ENCODE data around the gene CCDC88B. TPM values are rescaled to one million over a fixed set of nuclear protein-coding genes. Genes with fewer than 3 reads are reported as not detected.
"Not testable (repeated sequence)": the region's sequence is repeated elsewhere in the genome, so short reads cannot be mapped to it uniquely, and the experiment has no call there.

Gene CCDC88B
- total RNA-seq, 4 donors from 2014 or later: 31.7 to 99.0 (median 43.9) TPM

- H3K9me3 ChIP-seq: no peaks in the 10 kb centered on the region
- peak overlapping the region in 1 of 4 donors; percentile 96 for H3K27ac ChIP-seq
- DNase-seq: no peak
- peaks cover 0 to 36% (median 0%) of the 10 kb centered on the region in 3 donors for H3K36me3 ChIP-seq
- TF ChIP-seq CTCF (IDR thresholded peaks at IDR 0.05) (no peak), POLR2A (IDR thresholded peaks at IDR 0.05) (no peak)
- H3K27me3 ChIP-seq: no peaks in the 10 kb centered on the region
- peaks cover 0 to 60% (median 4%) of the 10 kb centered on the region in 4 donors for H3K4me1 ChIP-seq
- H3K4me3 ChIP-seq: no peak overlapping the region
Observed at GRCh38 chr11:64314805-64315561, 25.0 kb upstream of the CCDC88B start.

GRCh38 chr11:64315667-64316526, 24.1 kb upstream of the CCDC88B start:
- peak overlapping the region; percentile 94 to 99 (median 96) for H3K27ac ChIP-seq
- H3K36me3 ChIP-seq: peaks cover 0 to 43% (median 0%) of the 10 kb centered on the region in 3 donors
- H3K4me1 ChIP-seq: peaks cover 0 to 69% (median 4%) of the 10 kb centered on the region in 4 donors
- DNase-seq, H3K9me3 ChIP-seq, H3K27me3 ChIP-seq: not testable (repeated sequence)
- H3K4me3 ChIP-seq: peak overlapping the region in 1 of 4 donors; percentile 81

- Histone ChIP-seq H3K4me1 (peaks cover 0 to 77% (median 4%) of the 10 kb centered on the region in 4 donors), H3K27me3 (no peaks in the 10 kb centered on the region), H3K27ac (peak overlapping the region; percentile 94 to 99 (median 96)), H3K36me3 (peaks cover 0 to 44% (median 0%) of the 10 kb centered on the region in 3 donors), H3K4me3 (peak overlapping the region; percentile 60 to 88 (median 74)), H3K9me3 (no peaks in the 10 kb centered on the region)
- peak in 2 of 3 donors; percentile 50 to 77 for DNase-seq
- peak in 4 of 6 experiments; percentile 18 to 38 (median 28) for TF ChIP-seq CTCF (IDR thresholded peaks at IDR 0.05)
- TF ChIP-seq POLR2A (IDR thresholded peaks at IDR 0.05): no peak
Observed at GRCh38 chr11:64316672-64317324, 23.2 kb upstream of the CCDC88B start.

- no peaks in the 10 kb centered on the region for H3K27me3 ChIP-seq
- DNase-seq: peak; percentile 94 to 99 (median 99)
- H3K36me3 ChIP-seq: peaks cover 0 to 42% (median 0%) of the 10 kb centered on the region in 3 donors
- peak within 1 kb of the TSS; percentile 60 to 88 (median 74) for H3K4me3 ChIP-seq
- H3K27ac ChIP-seq: peak within 1 kb of the TSS; percentile 94 to 99 (median 96)
- H3K9me3 ChIP-seq: no peaks in the 10 kb centered on the region
- peak; percentile 65 to 70 for TF ChIP-seq POLR2A (IDR thresholded peaks at IDR 0.05)
- TF ChIP-seq CTCF (IDR thresholded peaks at IDR 0.05): no peak
- H3K4me1 ChIP-seq: peaks cover 0 to 78% (median 4%) of the 10 kb centered on the region in 4 donors
Observed at GRCh38 chr11:64317325-64317960, 22.6 kb upstream of the CCDC88B start, which contains the start of gene TRMT112. Gene TRMT112, minus strand, starts transcription at chr11:64317559. Its CDS starts 33 bp downstream, at chr11:64317526.

GRCh38 chr11:64317961-64318765, 21.8 kb upstream of the CCDC88B start, which contains the start of gene PRDX5:
Gene PRDX5, plus strand, starts transcription at chr11:64318121. Its CDS starts 95 bp downstream, at chr11:64318216.
- DNase-seq: peak; percentile 91 to 98 (median 97)
- Histone ChIP-seq H3K9me3 (no peaks in the 10 kb centered on the region), H3K27ac (peak within 1 kb of the TSS; percentile 94 to 99 (median 96)), H3K4me3 (peak within 1 kb of the TSS; percentile 60 to 88 (median 74)), H3K27me3 (no peaks in the 10 kb centered on the region), H3K36me3 (peaks cover 0 to 41% (median 0%) of the 10 kb centered on the region in 3 donors), H3K4me1 (peaks cover 0 to 73% (median 4%) of the 10 kb centered on the region in 4 donors)
- TF ChIP-seq CTCF (IDR thresholded peaks at IDR 0.05) (peak; percentile 43 to 89 (median 67)), POLR2A (IDR thresholded peaks at IDR 0.05) (peak; percentile 90 to 93)
